ENCODE results near the gene ALPG.
"Not testable (repeated sequence)": the region's sequence is repeated elsewhere in the genome, so short reads cannot be mapped to it uniquely, and the experiment has no call there.

Gene ALPG

DNA sequence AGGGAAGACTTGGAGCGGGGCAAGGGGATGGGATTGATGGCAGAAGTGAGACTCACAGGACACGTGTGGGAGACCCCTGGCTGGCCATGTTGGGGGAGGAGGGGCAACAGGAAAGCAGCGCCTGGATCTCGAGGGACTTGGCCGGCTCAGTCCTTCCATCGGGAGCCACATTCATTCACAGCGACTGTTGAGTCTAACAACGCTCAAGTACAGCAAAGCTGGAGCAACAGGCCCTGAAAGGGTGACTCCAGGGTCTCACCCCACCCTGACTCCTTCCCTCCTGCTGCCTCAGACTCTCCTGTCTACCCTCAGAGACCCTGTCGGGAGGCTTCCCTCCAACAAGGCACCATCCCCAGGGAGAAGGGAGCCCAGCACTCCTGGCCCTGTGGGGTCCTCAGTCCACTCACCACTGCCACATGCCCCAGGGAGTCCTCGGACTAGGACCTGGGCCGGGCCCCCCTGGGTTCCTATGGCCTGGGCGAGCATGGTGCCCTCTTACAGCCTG is 34.6 kb downstream of the ALPG start:
- no peak overlapping the region for H3K4me3 ChIP-seq (ENCODE audit: low read depth, low read length)
- no peak for TF ChIP-seq CTCF (IDR thresholded peaks at IDR 0.05; ENCODE audit: insufficient read depth, low read depth, low read length, missing control alignments)
- DNase-seq (ENCODE audit: low read depth) = no peak

GRCh38 chr2:232441922-232442321 is 35.3 kb downstream of the ALPG start:
- not testable (repeated sequence) for H3K4me3 ChIP-seq (ENCODE audit: low read depth, low read length); DNase-seq (ENCODE audit: low read depth)

DNA sequence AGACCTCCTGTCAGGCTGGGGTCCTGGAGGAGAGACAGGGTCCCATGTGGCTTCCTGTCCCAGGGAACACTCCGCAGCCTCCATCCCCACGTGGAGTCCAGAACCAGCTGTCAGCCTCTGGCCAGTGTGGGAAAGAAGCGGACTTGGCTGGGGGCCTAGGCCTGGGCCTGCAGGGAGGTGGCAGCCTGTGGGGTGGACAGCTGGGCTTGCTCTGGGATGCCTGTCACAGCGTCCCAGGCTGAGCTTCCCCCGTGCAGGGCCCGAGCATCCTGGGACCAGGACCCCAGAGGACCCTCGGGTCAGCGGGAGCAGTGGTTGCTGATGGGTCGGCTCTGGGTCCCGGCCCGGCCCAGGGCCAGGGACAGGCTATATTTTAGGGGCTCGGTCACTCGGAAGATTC is 35.8 kb downstream of the ALPG start:
- not testable (repeated sequence) for H3K4me3 ChIP-seq (ENCODE audit: low read depth, low read length); DNase-seq (ENCODE audit: low read depth)

GRCh38 chr2:232443047-232443446 is 36.4 kb downstream of the ALPG start:
- not testable (repeated sequence) for DNase-seq (ENCODE audit: low read depth); H3K4me3 ChIP-seq (ENCODE audit: low read depth, low read length)

- DNase-seq (ENCODE audit: low read depth); H3K4me3 ChIP-seq (ENCODE audit: low read depth, low read length): not testable (repeated sequence)
Observed at GRCh38 chr2:232443669-232444408, 37.2 kb downstream of the ALPG start.

- no peak overlapping the region for H3K4me3 ChIP-seq (ENCODE audit: low read depth, low read length)
- peak; percentile 81 for TF ChIP-seq CTCF (IDR thresholded peaks at IDR 0.05; ENCODE audit: insufficient read depth, low read depth, low read length, missing control alignments)
- DNase-seq (ENCODE audit: low read depth) = peak; percentile 74
Observed at GRCh38 chr2:232444409-232445148, 37.9 kb downstream of the ALPG start.

DNA sequence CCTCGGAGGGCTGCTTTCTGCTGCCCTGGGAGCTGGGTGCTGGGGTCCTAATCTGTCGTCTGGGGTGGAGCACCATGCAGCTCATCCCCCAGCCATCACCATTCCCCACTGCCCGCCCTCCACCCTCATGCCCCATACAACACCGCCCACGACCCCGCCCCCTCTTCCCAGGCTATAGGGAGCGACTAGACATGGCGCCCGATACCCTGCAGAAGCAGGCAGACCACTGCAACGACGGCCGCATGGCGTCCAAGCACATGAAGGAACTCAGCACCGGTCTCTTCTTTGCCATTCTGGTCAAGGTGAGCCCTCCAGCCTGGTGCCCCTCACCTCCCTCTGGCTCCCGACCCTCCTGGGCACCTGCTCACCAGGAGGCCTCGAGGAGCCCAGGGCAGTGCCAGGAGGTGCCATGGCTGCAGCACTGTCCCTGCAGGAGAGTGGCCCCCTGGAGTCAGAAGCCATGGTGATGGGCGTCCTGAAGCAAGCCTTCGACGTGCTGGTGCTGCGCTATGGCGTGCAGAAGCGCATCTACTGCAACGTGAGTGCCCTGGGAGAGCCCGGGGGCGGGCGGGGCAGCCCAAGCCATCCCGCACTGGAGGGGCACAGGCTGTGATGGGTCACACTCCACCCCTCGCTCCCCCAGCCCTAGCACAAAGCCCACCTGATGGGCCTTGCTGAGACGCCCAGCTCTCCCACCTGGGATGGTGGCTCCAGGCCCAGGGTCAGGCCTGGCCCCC is 38.7 kb downstream of the ALPG start:
- DNase-seq (ENCODE audit: low read depth); H3K4me3 ChIP-seq (ENCODE audit: low read depth, low read length): not testable (repeated sequence)

DNA sequence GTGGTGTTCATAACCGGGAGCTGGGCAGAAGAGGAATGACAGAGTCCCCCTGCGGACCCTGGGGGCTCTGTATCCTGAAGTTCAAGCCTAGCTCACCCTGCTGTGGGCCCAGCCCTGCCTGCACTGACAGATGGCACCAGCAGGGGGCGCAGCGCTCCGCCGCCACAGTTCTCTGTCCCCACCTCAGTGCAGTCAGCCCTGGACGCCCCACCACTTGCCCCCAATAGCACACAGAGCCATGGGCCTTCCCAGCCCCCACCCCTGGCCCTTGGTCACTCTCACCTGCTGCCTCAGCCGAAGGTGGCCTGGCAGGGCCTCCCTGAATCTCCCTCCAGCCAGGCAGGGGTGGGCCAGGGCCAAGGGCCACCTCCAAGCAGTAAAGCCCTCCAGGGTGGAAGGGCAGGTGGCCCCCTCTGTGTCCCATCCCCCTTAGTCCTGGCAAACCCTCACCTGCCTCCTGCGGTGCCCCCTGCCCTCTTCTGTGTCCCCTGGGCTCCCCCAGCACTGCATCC is 39.7 kb downstream of the ALPG start:
- DNase-seq (ENCODE audit: low read depth); H3K4me3 ChIP-seq (ENCODE audit: low read depth, low read length): not testable (repeated sequence)
- TF ChIP-seq CTCF (IDR thresholded peaks at IDR 0.05; ENCODE audit: insufficient read depth, low read depth, low read length, missing control alignments) = peak; percentile 9

- no peak overlapping the region for H3K4me3 ChIP-seq (ENCODE audit: low read depth, low read length)
- no peak for DNase-seq (ENCODE audit: low read depth)
- TF ChIP-seq CTCF (IDR thresholded peaks at IDR 0.05; ENCODE audit: insufficient read depth, low read depth, low read length, missing control alignments) = no peak
Observed at GRCh38 chr2:232447091-232447620, 40.5 kb downstream of the ALPG start.

Data from GM12865 (cell line).